Measurements from ENCODE around the gene CPNE7. TPM values are rescaled to one million over a fixed set of nuclear protein-coding genes. Genes with fewer than 3 reads are reported as not detected.

CPNE7 gene
- 46.6 and 56.0 TPM in 2 replicates for total RNA-seq

GRCh38 chr16:89575247-89576152 is at the start of gene CPNE7:
TSS of gene CPNE7 (plus strand) at chr16:89575758. CDS start at chr16:89575898, 140 bp downstream.
- peaks cover 21% of the 10 kb centered on the region for H3K27me3 Mint-ChIP-seq
- intact Hi-C loops (cut with micrococcal nuclease) = loop anchor here (1.0 kb wide), 1 partner anchor 66 kb away; no protein-coding TSS in a partner anchor
- no peaks in the 10 kb centered on the region for H3K9me3 Mint-ChIP-seq
- H3K27ac Mint-ChIP-seq = peak within 1 kb of the TSS; percentile 51
- peaks cover 8% of the 10 kb centered on the region for H3K4me1 Mint-ChIP-seq
- H3K36me3 Mint-ChIP-seq (ENCODE audit: low read depth) = peaks cover 4% of the 10 kb centered on the region
- H3K4me3 Mint-ChIP-seq = peak within 1 kb of the TSS; percentile 70
- no peak for DNase-seq

GRCh38 chr16:89529097-89529496 is 46.5 kb upstream of the CPNE7 start:
- Mint-ChIP-seq H3K4me1 (peaks cover 10% of the 10 kb centered on the region), H3K36me3 (ENCODE audit: low read depth) (peaks cover 70% of the 10 kb centered on the region), H3K27ac (no peak overlapping the region), H3K27me3 (no peaks in the 10 kb centered on the region), H3K9me3 (no peaks in the 10 kb centered on the region), H3K4me3 (no peak overlapping the region)
- intact Hi-C loops (cut with micrococcal nuclease) = no loop called here
- no peak for DNase-seq

- H3K36me3 Mint-ChIP-seq (ENCODE audit: low read depth) = peaks cover 72% of the 10 kb centered on the region
- H3K4me1 Mint-ChIP-seq = peaks cover 19% of the 10 kb centered on the region
- H3K4me3 Mint-ChIP-seq = no peak overlapping the region
Measured at GRCh38 chr16:89530401-89531381, 44.9 kb upstream of the CPNE7 start.

GRCh38 chr16:89531821-89532526 is 43.6 kb upstream of the CPNE7 start:
- Mint-ChIP-seq H3K36me3 (ENCODE audit: low read depth) (peaks cover 66% of the 10 kb centered on the region), H3K9me3 (no peaks in the 10 kb centered on the region), H3K27ac (no peak overlapping the region), H3K27me3 (no peaks in the 10 kb centered on the region), H3K4me3 (no peak overlapping the region), H3K4me1 (peaks cover 19% of the 10 kb centered on the region)
- no peak for DNase-seq
- intact Hi-C loops (cut with micrococcal nuclease) = no loop called here

More at GRCh38 chr16:89530401-89531381, 44.9 kb upstream of the CPNE7 start:
- no peaks in the 10 kb centered on the region for H3K27me3 Mint-ChIP-seq
- DNase-seq = no peak
- intact Hi-C loops (cut with micrococcal nuclease) = no loop called here
- H3K27ac Mint-ChIP-seq = no peak overlapping the region
- no peaks in the 10 kb centered on the region for H3K9me3 Mint-ChIP-seq

- intact Hi-C loops (cut with micrococcal nuclease) = no loop called here
- Mint-ChIP-seq H3K4me1 (peaks cover 19% of the 10 kb centered on the region), H3K4me3 (peak overlapping the region; percentile 47), H3K36me3 (ENCODE audit: low read depth) (peaks cover 56% of the 10 kb centered on the region), H3K9me3 (no peaks in the 10 kb centered on the region), H3K27ac (peak overlapping the region; percentile 87), H3K27me3 (no peaks in the 10 kb centered on the region)
- peak; percentile 81 for DNase-seq
Measured at GRCh38 chr16:89534252-89534756, 41.3 kb upstream of the CPNE7 start.

GRCh38 chr16:89536371-89536770 is 39.2 kb upstream of the CPNE7 start:
- H3K27ac Mint-ChIP-seq = no peak overlapping the region
- H3K4me3 Mint-ChIP-seq = no peak overlapping the region
- peaks cover 48% of the 10 kb centered on the region for H3K36me3 Mint-ChIP-seq (ENCODE audit: low read depth)
- DNase-seq = no peak
- intact Hi-C loops (cut with micrococcal nuclease) = no loop called here
- H3K9me3 Mint-ChIP-seq = no peaks in the 10 kb centered on the region
- H3K4me1 Mint-ChIP-seq = peaks cover 21% of the 10 kb centered on the region
- H3K27me3 Mint-ChIP-seq = no peaks in the 10 kb centered on the region

GRCh38 chr16:89536886-89537548 is 38.5 kb upstream of the CPNE7 start:
- intact Hi-C loops (cut with micrococcal nuclease) = no loop called here
- Mint-ChIP-seq H3K9me3 (no peaks in the 10 kb centered on the region), H3K27ac (no peak overlapping the region), H3K36me3 (ENCODE audit: low read depth) (peaks cover 45% of the 10 kb centered on the region), H3K4me3 (no peak overlapping the region), H3K4me1 (peaks cover 21% of the 10 kb centered on the region), H3K27me3 (no peaks in the 10 kb centered on the region)
- no peak for DNase-seq

- Mint-ChIP-seq H3K9me3 (no peaks in the 10 kb centered on the region), H3K4me1 (peaks cover 22% of the 10 kb centered on the region), H3K27me3 (no peaks in the 10 kb centered on the region), H3K36me3 (ENCODE audit: low read depth) (peaks cover 44% of the 10 kb centered on the region), H3K27ac (no peak overlapping the region), H3K4me3 (no peak overlapping the region)
- no peak for DNase-seq
- intact Hi-C loops (cut with micrococcal nuclease) = no loop called here
Measured at GRCh38 chr16:89537549-89537925, 38.0 kb upstream of the CPNE7 start.

GRCh38 chr16:89538286-89538685 is 37.3 kb upstream of the CPNE7 start:
- no peaks in the 10 kb centered on the region for H3K9me3 Mint-ChIP-seq
- H3K4me1 Mint-ChIP-seq = peaks cover 24% of the 10 kb centered on the region
- no peak overlapping the region for H3K4me3 Mint-ChIP-seq
- no peak overlapping the region for H3K27ac Mint-ChIP-seq
- H3K27me3 Mint-ChIP-seq = no peaks in the 10 kb centered on the region
- H3K36me3 Mint-ChIP-seq (ENCODE audit: low read depth) = peaks cover 40% of the 10 kb centered on the region
- intact Hi-C loops (cut with micrococcal nuclease) = no loop called here
- DNase-seq = no peak

GRCh38 chr16:89540557-89540956 is 35.0 kb upstream of the CPNE7 start:
- DNase-seq = no peak
- Mint-ChIP-seq H3K4me3 (no peak overlapping the region), H3K4me1 (peaks cover 5% of the 10 kb centered on the region), H3K9me3 (no peaks in the 10 kb centered on the region), H3K27ac (no peak overlapping the region), H3K36me3 (ENCODE audit: low read depth) (peaks cover 22% of the 10 kb centered on the region), H3K27me3 (no peaks in the 10 kb centered on the region)
- intact Hi-C loops (cut with micrococcal nuclease) = no loop called here

GRCh38 chr16:89541792-89542191 is 33.8 kb upstream of the CPNE7 start:
- Mint-ChIP-seq H3K4me3 (no peak overlapping the region), H3K4me1 (peaks cover 5% of the 10 kb centered on the region), H3K36me3 (ENCODE audit: low read depth) (peaks cover 24% of the 10 kb centered on the region), H3K27ac (no peak overlapping the region), H3K9me3 (no peaks in the 10 kb centered on the region), H3K27me3 (no peaks in the 10 kb centered on the region)
- intact Hi-C loops (cut with micrococcal nuclease) = no loop called here
- no peak for DNase-seq

GRCh38 chr16:89544113-89544512 is 31.4 kb upstream of the CPNE7 start:
- H3K4me1 Mint-ChIP-seq = peaks cover 13% of the 10 kb centered on the region
- no peaks in the 10 kb centered on the region for H3K27me3 Mint-ChIP-seq
- no peaks in the 10 kb centered on the region for H3K9me3 Mint-ChIP-seq
- no peak for DNase-seq
- H3K36me3 Mint-ChIP-seq (ENCODE audit: low read depth) = peaks cover 31% of the 10 kb centered on the region
- H3K27ac Mint-ChIP-seq = no peak overlapping the region
- H3K4me3 Mint-ChIP-seq = no peak overlapping the region
- intact Hi-C loops (cut with micrococcal nuclease) = no loop called here

GRCh38 chr16:89544713-89545043 is 30.9 kb upstream of the CPNE7 start:
- intact Hi-C loops (cut with micrococcal nuclease) = no loop called here
- H3K27ac Mint-ChIP-seq = no peak overlapping the region
- no peak overlapping the region for H3K4me3 Mint-ChIP-seq
- H3K27me3 Mint-ChIP-seq = no peaks in the 10 kb centered on the region
- peaks cover 18% of the 10 kb centered on the region for H3K4me1 Mint-ChIP-seq
- peaks cover 36% of the 10 kb centered on the region for H3K36me3 Mint-ChIP-seq (ENCODE audit: low read depth)
- DNase-seq = no peak
- H3K9me3 Mint-ChIP-seq = no peaks in the 10 kb centered on the region
